Nephron (organoid): ENCODE data around the gene NXN.
A peak's percentile ranks its signal among the peaks of the same experiment; 100 is the strongest.

Experiments
- H3K27ac Mint-ChIP-seq, 3 experiments: 2 replicates each; pipeline ENCODE4 v1.8.0; 2020; ENCODE audit warnings: mixed read lengths in 3 of 3, mild to moderate bottlenecking in 2 of 3, moderate library complexity in 1 of 3
- H3K27me3 Mint-ChIP-seq: 2 replicates; pipeline ENCODE4 v1.8.0; 2021; ENCODE audit warnings: low read depth, mild to moderate bottlenecking, moderate library complexity, mixed read lengths
- H3K36me3 Mint-ChIP-seq: 2 replicates; pipeline ENCODE4 v1.8.0; 2020; ENCODE audit warnings: low read depth, mixed read lengths
- H3K4me1 Mint-ChIP-seq: 2 replicates; pipeline ENCODE4 v1.8.0; 2020; ENCODE audit warnings: mixed read lengths
- H3K4me3 Mint-ChIP-seq, 3 experiments: 2 replicates each; pipeline ENCODE4 v1.8.0; 2020; ENCODE audit warnings: mild to moderate bottlenecking in 3 of 3, mixed read lengths in 3 of 3, moderate library complexity in 2 of 3
- H3K9me3 Mint-ChIP-seq: 2 replicates; pipeline ENCODE4 v1.8.0; 2020; ENCODE audit warnings: mixed read lengths
- CTCF ChIP-seq, 3 experiments: fragments of 200-600 bp; sonication (generic); IDR thresholded peaks; one replicate each; pipeline ENCODE4 v1.5.0; 2021; ENCODE audit warnings: antibody characterized with exemption in 3 of 3; ENCODE audit not compliant: unreplicated experiment in 3 of 3

Gene NXN

GRCh38 chr17:1022278-1023024 is 42.9 kb upstream of the NXN start:
- H3K27me3 Mint-ChIP-seq = no peaks in the 10 kb centered on the region
- no peaks in the 10 kb centered on the region for H3K9me3 Mint-ChIP-seq
- peaks cover 8% of the 10 kb centered on the region for H3K36me3 Mint-ChIP-seq
- no peak overlapping the region for H3K27ac Mint-ChIP-seq
- peaks cover 18% of the 10 kb centered on the region for H3K4me1 Mint-ChIP-seq
- no peak for TF ChIP-seq CTCF (IDR thresholded peaks at IDR 0.05; ENCODE audit: unreplicated experiment in 3 of 3)
- H3K4me3 Mint-ChIP-seq = no peak overlapping the region

GRCh38 chr17:1021147-1021546 is 41.6 kb upstream of the NXN start:
- H3K27me3 Mint-ChIP-seq = no peaks in the 10 kb centered on the region
- H3K4me1 Mint-ChIP-seq = peaks cover 16% of the 10 kb centered on the region
- no peak overlapping the region for H3K27ac Mint-ChIP-seq
- H3K4me3 Mint-ChIP-seq = no peak overlapping the region
- no peak for TF ChIP-seq CTCF (IDR thresholded peaks at IDR 0.05; ENCODE audit: unreplicated experiment in 3 of 3)
- no peaks in the 10 kb centered on the region for H3K9me3 Mint-ChIP-seq
- peaks cover 8% of the 10 kb centered on the region for H3K36me3 Mint-ChIP-seq

- H3K4me1 Mint-ChIP-seq = peaks cover 8% of the 10 kb centered on the region
- TF ChIP-seq CTCF (IDR thresholded peaks at IDR 0.05; ENCODE audit: unreplicated experiment in 3 of 3) = no peak
- no peaks in the 10 kb centered on the region for H3K9me3 Mint-ChIP-seq
- no peaks in the 10 kb centered on the region for H3K36me3 Mint-ChIP-seq
- H3K27me3 Mint-ChIP-seq = no peaks in the 10 kb centered on the region
- peak overlapping the region in 1 of 3 experiments; percentile 38 for H3K27ac Mint-ChIP-seq
- no peak overlapping the region for H3K4me3 Mint-ChIP-seq
Observed at GRCh38 chr17:1019451-1019850, 39.9 kb upstream of the NXN start.

- no peak overlapping the region for H3K27ac Mint-ChIP-seq
- no peaks in the 10 kb centered on the region for H3K27me3 Mint-ChIP-seq
- H3K9me3 Mint-ChIP-seq = no peaks in the 10 kb centered on the region
- H3K4me3 Mint-ChIP-seq = no peak overlapping the region
- H3K4me1 Mint-ChIP-seq = peaks cover 8% of the 10 kb centered on the region
- no peak for TF ChIP-seq CTCF (IDR thresholded peaks at IDR 0.05; ENCODE audit: unreplicated experiment in 3 of 3)
- no peaks in the 10 kb centered on the region for H3K36me3 Mint-ChIP-seq
Observed at GRCh38 chr17:1018547-1018946, 39.0 kb upstream of the NXN start.

GRCh38 chr17:1013729-1014090 is 34.1 kb upstream of the NXN start:
- Mint-ChIP-seq H3K4me3 (no peak overlapping the region), H3K4me1 (no peaks in the 10 kb centered on the region), H3K27me3 (no peaks in the 10 kb centered on the region), H3K36me3 (no peaks in the 10 kb centered on the region), H3K9me3 (no peaks in the 10 kb centered on the region), H3K27ac (no peak overlapping the region)
- no peak for TF ChIP-seq CTCF (IDR thresholded peaks at IDR 0.05; ENCODE audit: unreplicated experiment in 3 of 3)
